Stomach (tissue), 4 donors: ENCODE results near the gene HMHB1.

Experiments used
- EP300 ChIP-seq: sonication (generic); formaldehyde crosslinking; IDR thresholded peaks from one replicate; pipeline ENCODE4 v1.6.1; 2017; ENCODE audit warnings: antibody characterized with exemption
- POLR2A ChIP-seq, 4 donors: fragments of 450-650 bp; IDR thresholded peaks; one replicate each; pipeline ENCODE4 v1.6.1; 2016; ENCODE audit warnings: antibody characterized with exemption in 4 of 4, control low read depth in 2 of 4, mild to moderate bottlenecking in 1 of 4, moderate library complexity in 1 of 4
- POLR2AphosphoS5 ChIP-seq, 3 donors: sonication (generic); formaldehyde crosslinking; IDR thresholded peaks; one replicate each; pipeline ENCODE4 v1.6.1; 2016; ENCODE audit warnings: antibody characterized with exemption in 3 of 3
- TF ChIP-seq, protein P1 (sequence below), 7 experiments: fragments of 450-650 bp in 4 of 7; fragments of 200-600 bp in 3 of 7; sonication (generic) in 3 of 7; IDR thresholded peaks; one replicate each; pipeline ENCODE4 v1.5.1; 2016 to 2019; ENCODE audit warnings: antibody characterized with exemption in 7 of 7, control low read depth in 2 of 7, mild to moderate bottlenecking in 1 of 7

GRCh38 chr5:143850050-143850683, 38.2 kb downstream of the HMHB1 start:
- TF ChIP-seq, protein P1, sequence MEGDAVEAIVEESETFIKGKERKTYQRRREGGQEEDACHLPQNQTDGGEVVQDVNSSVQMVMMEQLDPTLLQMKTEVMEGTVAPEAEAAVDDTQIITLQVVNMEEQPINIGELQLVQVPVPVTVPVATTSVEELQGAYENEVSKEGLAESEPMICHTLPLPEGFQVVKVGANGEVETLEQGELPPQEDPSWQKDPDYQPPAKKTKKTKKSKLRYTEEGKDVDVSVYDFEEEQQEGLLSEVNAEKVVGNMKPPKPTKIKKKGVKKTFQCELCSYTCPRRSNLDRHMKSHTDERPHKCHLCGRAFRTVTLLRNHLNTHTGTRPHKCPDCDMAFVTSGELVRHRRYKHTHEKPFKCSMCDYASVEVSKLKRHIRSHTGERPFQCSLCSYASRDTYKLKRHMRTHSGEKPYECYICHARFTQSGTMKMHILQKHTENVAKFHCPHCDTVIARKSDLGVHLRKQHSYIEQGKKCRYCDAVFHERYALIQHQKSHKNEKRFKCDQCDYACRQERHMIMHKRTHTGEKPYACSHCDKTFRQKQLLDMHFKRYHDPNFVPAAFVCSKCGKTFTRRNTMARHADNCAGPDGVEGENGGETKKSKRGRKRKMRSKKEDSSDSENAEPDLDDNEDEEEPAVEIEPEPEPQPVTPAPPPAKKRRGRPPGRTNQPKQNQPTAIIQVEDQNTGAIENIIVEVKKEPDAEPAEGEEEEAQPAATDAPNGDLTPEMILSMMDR (IDR thresholded peaks at IDR 0.05), result no peak
- TF ChIP-seq POLR2A (IDR thresholded peaks at IDR 0.05) (no peak), EP300 (no peak), POLR2AphosphoS5 (IDR thresholded peaks at IDR 0.05) (no peak)
